ENCODE measurements around the gene LRRC36.
A peak's percentile ranks its signal among the peaks of the same experiment; 100 is the strongest.
"Not testable (repeated sequence)": the region's sequence is repeated elsewhere in the genome, so short reads cannot be mapped to it uniquely, and the experiment has no call there.

LRRC36 gene

DNA sequence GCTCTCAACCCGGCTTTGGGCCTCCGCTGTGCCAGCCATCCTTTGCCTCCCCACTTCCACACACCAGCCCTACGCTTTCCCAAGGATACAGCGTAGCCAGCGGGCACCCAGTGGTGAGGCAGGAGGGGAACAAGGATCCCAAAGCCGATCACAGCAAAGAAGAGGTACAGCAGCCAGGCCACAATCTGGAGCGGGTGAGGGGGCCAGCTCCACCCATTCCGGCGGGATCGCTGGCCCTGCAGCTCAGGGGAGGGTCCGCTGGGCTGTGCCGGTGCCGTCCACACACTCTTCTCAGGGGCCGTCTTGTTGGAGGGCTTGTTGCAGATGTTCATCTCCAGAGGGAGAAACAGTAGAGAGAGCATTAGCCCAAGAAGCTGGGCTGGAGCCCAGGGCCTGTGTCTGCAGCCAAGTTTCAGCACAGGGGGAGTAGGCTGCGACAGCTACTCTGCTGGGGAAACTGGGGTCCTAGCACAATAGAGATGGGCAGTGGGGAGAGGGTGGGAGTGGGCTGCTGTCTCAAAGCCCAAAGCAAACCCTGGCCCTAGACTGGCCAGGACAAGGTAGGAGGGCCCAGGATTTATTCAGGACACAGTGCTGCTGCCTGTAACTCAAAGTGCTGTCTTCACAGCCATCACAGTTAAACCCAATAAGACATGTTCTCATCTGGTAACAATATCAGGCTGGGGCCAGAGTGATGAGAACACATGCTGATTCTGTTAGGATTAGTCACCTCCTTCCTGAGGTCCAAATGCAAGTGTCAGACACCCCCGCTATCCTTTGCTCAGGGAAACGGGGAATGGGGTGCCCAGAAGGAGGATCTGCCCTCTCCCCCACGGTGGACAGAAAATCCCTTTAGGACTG is 79.7 kb downstream of the LRRC36 start:
- no peak for DNase-seq

DNA sequence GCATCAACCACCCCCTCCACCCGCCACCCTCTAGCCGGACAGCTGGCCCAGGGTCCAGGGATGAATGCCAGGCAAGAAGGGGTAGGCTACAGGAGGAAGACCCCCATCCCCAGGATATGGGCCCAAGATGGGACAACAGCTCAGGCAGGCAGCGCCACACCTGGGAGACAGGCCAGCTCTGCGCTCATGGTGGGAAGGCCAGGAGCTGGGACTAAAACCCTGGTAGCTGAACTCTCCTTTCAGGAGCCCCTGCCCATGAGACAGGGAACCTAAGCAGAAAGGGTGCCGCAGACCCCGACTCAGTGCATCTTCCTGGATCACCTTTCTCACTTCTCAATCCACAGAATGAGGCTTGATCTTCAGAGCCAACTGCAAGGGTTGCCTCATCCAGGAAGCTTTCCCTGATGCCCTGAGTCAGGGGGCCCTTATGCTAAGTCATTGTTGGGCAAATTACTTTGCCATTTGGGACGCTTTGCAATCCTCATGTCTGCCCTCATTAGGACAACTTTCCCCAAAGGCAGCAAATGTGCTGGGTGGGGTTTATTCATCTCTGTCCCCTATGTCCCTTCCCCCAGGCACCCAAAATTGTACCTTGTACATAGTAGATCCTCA is 80.7 kb downstream of the LRRC36 start:
- no peak for DNase-seq

DNA sequence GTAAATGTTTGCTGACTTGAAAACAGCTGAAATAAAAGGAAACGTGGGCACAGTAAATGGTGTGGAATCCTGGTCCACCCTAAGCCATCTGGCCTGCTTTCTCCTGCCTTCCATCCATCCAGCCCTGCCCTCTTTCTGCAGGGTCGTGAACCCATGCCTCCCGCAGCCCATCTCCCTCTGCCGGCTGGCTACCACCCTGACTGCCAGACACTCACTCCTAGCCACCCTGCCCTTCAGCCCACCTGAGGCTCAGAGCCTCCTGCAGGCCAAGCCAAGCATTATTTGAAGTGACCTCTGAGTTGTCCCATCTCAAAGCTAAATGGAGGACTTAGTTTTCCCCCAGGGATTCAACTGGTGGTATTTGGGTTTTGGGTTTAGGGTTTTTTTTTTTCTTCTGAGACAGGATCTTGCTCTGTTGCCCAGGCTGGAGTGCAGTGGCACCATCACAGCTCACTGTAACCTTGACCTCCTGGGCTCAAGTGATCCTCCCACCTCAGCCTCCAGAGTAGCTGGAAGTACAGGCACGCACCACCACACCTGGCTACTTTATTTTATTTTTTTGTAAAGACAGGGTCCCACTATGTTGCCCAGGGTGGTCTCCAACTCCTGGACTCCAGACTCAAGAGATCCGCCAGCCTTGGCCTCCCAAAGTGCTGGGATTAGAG is 81.3 kb downstream of the LRRC36 start:
- DNase-seq, result no peak

DNA sequence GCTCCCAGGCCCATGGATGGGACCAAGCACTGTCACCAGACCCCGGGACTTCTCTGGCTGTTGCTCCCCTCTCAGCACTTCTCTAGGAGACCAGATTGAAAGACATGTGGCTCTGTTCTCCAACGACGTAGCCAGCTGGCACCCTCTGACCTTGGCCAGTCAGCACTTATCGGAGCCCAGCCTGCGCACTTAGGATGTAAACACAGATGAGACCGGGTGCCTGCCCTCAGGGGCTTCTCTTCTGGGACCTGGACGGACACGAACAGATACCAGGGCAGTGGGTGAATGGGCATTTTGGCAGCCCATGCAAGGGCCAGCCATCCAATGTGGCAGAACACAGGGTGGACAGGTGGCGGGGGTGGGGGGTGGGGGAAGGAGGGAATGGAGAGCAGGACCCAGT is 83.0 kb downstream of the LRRC36 start:
- DNase-seq, result no peak

DNA sequence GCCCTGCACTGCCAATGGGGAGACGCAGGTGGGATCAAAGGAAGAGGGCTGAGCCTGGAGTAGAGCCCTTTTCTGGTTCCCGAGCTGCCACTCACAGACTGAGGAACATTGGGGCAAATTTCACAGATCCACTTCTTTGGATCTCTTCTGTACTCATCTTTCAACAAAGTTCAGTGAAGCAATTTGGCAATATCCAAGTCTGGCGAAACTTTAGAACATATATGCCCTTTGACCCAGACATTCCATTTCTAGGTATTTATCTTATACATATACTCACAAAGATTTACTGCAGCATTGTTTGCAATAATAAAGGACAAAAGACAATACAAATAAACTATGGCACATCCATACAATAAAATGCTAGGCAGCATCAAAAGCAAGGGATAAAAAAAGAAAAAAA is 84.7 kb downstream of the LRRC36 start:
- no peak for DNase-seq

DNA sequence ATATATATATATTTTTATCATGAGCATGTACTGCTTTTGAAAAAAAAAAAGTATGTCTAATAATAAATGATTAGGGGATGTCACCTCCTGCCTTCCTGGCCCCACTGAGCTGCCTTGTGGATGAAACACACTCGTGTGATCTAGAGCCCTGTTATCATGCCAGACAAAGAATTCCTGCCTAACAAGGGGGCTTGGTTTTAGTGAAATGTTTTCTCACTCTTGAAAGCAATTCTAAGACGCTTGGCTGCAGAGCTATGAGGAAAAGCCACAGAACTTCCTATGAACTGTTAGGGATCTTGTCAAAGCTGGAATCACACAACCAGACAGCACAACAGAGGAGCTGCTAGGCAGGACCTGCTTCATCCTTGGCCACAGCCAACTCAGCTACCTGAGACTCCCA is 85.7 kb downstream of the LRRC36 start:
- DNase-seq, result no peak

DNA sequence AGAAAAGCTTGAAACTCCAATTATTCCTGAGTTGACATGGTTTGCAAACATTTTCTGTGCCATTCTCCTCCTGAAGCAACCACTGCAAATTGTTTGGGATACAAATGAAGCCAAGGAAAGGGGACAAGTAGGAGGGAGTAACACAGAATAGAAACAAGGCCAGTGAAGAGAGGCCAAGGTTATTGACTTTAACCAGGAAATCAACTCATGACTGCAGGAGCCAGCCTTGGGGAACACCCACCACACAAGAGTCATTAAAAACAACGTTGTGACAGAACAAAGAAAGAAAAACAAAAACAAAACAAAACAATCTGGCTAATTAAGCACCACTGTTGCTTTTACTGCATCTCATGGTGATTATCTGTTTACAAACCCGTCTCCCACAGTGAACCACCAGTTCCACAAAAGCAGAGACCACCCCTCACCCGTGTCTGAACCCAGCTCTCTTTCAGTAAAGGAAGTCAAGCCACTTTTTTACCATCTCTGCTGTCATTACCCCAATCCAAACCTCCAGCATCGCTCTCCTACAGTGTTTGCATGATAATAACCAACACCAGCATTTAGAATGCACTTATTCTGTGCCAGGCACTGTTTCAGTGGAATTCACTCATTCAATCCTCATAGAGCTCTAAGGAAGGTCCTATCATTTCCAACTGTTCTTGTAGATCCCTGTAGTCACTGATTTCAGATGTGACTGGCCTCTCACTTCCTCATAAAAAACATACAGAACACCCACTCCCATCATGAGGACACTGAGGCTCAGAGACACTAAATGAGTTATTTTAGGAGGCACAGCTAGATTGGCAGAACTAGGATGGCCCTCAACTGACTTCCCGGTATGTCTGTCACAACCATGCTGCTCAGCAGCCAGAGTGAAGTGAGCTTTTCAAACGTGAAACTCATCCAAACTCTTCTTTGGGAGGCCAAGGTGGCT is 87.6 kb downstream of the LRRC36 start:
- no peak for DNase-seq

DNA sequence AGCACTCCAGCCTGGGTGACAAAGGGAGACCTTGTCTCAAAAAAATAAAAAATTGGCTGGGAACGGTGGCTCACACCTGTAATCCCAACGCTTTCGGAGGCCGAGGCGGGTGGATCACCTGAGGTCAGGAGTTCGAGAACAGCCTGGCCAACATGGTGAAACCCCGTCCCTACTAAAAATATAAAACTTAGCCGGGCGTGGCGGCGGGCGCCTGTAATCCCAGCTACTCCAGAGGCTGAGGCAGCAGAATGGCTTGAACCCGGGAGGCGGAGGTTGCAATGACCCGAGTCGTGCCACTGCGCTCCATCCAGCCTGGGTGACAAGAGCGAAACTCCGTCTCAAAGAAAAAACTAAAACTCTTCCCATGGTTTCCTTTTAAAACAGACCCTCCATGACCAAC is 88.8 kb downstream of the LRRC36 start:
- DNase-seq, result not testable (repeated sequence)

DNA sequence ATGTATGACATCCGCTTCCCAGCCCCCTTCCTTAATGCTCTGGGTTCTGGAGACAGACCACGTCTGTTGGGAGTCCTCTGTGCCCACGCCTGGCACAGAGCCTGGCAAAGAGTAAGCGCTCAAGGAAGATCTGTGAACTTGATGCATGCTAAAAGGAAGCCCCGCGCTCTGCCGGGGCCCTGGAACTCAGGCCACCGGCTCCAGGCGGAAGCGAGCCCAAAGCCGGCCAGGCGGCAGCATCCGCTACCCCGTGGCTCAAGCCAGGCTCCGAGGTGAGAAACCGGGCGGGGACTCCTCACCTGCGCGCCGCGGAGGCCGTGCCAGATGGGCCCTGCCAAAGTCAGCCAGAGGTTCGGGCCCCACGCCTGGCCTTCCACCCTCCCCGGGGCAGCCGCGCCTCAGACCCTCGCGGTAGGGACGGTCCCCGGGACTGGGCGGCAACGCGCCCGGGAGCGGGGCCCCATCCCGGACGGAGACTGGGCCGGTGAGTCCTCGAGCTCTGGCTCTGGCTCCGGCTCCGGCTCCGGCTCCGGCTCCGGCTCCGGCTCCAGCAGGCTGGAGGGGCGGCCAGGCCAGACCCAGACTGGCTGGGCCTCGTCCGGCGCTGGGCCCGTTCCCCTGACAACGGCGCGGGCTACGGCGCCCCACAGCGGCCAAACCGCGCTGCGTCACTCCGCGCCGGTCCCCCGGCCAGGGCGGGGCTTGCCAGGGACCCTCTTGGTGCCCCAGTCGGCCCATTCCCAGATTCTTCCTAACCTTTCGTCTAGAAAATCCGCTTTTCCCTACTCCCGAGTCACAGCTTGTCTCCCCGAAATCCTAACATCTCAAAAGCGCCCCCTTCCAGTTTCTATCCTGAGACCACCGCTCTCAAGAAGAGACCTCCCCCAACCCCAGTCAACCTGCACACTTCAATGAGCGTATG is 89.5 kb downstream of the LRRC36 start, which contains the start of gene ZDHHC1:
TSS of gene ZDHHC1 (minus strand) at position 606 of the 922 bp plus-strand sequence. CDS start 8,702 bp downstream, outside the sequence.
- DNase-seq, result peak; percentile 43

DNA sequence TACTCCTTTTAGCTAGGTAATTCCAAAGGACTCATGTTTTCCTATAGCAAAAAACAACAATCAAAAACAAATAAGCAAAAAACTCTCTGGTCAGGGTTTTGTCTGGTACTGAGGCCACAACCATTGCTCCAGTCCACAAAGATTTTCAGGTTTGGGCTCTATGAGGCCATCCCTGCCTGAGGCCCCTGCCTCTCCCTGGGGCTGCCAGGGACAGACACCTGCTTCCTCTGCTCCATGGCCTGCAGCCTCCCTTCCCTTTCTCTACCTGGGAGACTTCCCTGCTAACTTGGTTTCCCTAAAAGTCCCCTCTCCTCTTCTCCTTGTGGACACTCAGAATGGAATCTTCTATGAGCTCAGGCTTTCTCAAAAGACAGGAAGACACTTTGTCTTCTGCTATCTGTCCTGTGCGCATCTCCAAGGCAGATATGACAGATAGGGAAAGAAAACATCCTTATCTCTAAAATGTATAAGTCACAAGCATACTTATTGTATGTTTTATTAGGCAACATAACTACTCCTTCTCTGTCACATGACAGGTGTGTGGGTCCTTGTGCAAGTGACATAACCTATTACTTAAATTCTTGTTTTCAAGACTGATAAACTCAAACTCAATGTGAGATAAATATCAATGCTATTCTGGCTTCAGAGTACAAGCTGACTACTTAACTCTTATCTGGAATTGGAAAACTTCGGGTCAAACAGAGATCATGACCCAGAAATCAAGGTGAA is 90.9 kb downstream of the LRRC36 start:
- no peak for DNase-seq

DNA sequence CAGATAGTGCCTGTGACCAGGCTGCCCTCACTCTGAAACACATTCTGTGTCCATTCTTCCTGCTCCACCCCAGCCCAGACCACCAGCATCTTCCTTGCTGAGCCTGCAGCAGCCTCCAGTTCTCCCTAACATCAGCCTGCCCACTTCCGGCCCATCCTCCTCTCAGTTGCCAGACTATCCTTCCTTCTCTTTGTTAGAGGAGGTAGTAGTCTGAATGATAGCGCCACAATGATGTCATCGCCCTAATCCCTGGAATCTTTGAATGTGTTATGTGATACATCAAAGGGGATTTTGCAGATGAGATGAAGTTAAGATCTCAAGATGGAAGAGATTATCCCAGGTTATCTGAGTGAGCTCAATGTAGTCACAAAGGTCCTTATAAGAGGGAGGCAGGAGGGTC is 92.9 kb downstream of the LRRC36 start:
- DNase-seq, result no peak

DNA sequence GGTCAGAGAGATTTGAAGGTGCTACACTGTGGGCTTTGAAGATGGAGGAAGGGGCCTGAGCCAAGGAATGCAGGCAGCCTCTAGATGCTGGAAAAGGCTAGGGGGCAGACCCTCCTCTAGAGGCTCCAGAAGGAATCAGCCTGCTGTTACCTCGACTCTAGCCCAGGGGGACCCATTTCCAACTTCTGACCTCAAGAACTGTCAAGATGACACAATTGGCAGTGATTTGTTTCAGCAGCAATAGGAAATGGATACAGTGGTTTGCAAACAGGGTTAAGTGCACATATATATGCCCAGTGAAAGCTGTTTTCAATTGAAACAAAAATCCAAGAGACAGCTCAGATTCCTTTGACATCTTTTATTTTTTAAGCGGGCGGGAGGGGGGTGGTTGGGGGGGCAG is 93.3 kb downstream of the LRRC36 start:
- DNase-seq, result no peak

DNA sequence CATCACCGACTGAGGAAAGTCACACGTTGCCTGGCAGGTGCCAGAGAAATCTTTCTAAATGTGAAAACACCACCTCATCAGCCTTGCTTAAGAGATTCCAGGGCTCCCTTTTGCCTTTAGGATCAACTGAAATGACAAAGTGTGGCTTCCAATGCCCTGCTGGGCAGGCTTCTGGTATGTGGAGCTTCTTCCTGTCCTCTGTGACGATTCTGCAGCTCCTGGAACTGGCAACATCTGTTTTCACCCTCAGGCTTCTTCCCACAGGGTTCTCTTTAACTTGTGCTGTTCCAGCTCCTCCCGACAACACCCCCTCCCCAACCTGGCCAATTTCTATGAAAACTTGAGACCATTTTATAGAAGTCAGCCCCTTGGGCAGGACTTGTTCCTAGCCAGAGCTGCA is 94.4 kb downstream of the LRRC36 start:
- DNase-seq, result no peak

DNA sequence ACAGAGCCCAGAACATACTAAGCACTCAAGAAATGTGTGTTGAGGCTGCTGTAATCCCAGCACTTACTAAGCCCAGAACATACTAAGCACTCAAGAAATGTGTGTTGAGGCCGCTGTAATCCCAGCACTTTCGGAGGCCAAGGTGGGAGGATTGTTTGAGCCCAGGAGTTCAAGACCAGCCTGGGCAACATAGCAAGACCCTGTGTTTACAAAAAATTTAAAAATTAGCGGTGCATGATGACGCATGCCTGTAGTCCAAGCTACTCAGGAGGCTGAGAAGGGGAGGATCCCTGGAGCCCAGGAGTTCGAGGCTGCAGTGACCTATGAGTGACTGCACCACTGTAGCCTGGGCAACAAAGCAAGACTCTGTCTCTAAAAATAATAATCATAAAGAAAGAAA is 96.4 kb downstream of the LRRC36 start:
- no peak for DNase-seq

DNA sequence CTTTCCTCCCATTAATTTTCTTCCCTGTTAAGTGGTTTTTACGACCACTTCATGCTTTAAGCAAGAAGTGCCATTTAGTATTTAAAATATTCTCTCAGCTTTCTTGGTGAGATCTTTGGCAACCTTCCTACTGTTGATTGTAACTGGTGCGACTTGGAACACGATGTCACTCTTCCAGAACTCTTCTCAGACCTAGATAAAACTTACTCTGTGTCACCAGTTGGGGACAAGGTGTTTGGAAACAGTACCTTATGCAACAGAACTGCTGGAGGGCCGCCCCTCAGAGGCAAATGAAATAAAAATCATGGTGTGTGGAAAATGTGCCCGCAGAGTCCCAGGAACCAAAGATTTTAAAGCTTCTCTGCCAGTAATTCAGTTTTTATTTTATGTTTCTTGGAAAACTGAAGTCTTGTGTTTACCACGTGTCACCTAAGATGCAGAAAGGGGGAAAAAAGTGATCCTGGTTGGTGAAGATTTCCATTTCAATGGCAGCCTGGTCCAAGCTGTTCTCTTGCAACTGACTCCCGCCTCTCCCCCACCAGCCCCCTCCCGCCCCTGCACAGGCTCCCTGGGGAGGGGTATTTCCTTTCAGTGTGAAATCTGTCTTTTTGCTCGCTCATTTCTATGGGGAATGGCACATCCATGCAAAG is 97.1 kb downstream of the LRRC36 start:
- DNase-seq, result no peak

DNA sequence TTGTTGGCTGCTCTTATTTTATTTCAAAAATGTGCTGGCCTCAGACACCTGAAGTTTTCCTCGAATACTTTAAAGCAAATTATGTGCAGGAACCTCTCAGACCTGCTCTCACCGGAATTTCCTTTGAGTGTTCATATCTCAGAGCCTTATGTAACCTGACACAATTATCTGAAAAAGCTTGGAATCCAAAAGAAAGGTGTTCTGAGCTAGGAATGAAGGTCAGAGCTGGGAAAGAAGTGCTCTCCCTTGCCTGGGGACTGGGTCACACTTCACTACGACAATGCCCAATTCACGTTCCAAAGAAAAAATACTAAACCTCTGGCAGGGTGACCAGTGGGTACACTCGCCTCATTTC is 97.6 kb downstream of the LRRC36 start:
- no peak for DNase-seq

DNA sequence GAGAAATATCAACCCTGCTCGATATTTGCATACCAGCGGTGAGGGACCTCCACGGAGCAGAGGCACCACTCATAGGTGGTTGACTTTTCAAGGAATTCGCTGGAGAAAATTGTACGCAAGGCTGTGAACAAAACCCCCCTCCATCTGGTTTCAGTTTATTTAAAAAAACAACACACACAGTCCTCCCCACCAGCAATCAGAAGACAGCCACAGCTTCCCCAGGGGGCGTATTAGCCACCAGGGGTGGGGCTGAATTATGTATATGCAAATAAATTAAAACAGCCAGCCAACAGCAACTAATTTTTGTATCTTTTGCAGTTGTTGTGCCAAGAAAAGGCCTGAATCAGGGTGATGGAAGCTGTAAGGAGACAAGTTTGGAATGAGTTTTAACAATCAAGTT is 98.4 kb downstream of the LRRC36 start:
- DNase-seq, result no peak

DNA sequence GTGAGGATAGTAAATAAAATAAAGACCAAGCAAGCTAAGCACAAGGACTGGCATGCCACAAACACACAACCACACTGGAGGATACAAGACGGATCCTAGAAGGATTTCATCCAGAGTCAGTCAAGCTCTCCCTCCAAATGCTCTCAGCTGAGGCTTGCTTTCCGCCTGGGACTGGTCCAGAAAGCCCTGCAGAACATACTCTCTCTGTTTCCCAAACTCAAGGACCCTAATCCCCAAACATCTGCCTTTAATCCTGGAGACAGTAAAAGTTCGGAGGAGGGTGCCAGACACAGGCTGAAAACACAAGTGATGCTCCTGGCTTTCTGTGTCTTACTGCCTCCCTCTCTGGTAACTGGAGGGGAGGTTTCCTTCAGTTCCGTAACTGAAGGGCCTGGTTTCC is 99.0 kb downstream of the LRRC36 start:
- no peak for DNase-seq

DNA sequence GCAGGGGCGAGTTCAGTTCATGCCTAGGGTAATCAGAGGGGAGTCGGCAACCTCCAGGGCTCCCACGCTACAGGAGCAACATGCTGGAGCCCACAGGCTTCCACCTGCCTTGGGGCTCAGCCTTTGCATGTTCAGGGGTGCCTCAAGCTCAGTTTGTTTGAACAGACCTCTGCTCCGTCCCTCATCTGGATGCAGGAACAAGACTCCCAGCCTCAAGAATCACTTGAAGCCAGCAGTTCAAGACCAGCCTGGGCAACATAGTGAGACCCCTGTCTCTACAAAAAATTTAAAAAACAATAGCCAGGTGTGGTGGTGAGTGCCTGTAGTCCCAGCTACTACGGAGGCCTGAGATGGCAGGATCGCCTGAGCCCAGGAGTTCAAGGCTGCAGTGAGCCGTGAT is 99.4 kb downstream of the LRRC36 start:
- DNase-seq, result no peak

DNA sequence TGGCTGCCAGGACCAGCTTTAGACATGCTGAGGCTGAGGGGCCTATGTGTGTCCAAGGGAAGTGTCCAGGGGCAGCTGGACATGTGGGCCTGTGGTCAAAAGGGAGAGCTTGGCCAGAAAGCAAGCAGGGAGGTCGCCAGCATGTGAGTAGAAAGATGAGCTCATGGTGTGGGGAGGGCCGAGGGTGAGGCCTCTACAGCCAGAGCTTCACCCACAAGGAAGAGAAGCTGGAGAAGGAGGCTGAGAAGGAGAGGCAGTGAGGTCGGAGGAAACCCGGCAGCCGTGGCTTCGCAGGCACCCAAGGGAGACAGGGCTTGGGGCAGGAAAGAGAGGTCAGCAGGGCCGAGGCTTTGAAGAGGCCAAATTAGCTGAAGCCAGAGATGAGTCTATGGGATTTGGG is 100.3 kb downstream of the LRRC36 start:
- DNase-seq, result no peak
